HG03175 (cell line): ENCODE data around the gene PROK1.

ENCODE experiments used
- ATAC-seq: cut with Tn5 transposase; IDR thresholded peaks from one replicate; pipeline ENCODE4 v1.9.1; 2021; ENCODE audit warnings: mild to moderate bottlenecking, moderate library complexity; ENCODE audit not compliant: unreplicated experiment

Gene PROK1

DNA sequence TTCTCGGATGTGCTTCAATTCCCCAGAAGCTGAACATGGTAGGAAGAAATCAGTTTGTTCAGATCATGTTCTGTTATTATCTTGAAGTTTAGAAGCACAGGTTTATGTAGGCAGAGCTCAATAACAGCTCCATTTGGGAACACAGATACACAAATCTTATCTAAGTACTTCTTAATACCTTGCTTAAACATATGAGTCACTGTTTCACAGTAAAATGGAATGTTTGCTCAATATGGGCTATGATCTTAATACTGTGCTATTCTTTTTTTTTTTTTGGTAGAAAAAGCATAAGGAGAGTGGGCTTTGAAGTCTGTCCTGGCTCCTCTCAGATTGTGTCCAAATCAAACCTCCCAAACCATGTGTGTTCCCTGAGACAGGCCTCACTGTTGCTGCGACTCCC lies 13.4 kb downstream of the PROK1 start:
- no peak for ATAC-seq

DNA sequence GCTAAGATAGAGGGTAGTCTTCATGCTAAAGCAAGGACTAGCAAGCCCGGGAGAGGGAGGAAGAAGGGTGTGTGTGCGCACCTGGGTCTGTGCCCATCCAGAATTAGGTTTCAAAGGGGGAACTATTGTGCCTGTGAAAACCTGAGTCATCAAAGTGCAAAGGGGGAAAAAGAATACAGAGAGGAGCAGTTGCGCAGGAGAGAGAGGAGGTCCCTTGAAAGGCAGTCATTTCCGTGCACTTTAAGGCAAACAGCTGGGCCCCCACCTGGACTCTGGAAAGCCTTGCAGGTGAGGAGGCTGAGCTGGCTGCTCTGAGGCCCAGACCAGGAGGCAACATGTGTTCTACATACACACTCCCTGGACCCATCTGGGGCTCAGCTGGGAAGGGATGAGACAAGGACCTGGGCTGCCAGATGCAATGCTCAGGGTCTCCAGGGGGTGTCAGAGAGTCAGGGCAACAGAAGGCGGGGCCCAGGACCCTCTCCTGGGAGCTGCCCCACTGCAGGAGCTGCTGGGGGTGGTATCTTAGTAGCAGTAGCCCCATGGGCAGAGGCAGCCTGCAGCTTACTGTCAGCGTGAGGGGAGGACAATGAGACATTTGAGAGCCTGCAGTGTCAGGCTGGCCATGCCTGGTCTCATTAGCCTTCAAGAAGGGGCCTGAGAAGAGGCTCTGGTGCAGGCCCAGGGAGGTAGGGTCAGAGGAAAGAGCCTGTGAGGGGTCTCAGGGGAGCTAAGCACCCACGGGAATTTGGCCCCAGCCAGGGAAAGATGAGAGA lies 14.3 kb downstream of the PROK1 start:
- ATAC-seq, result no peak

- ATAC-seq, result no peak
Observed at GRCh38 chr1:110465814-110466380, 14.9 kb downstream of the PROK1 start.

GRCh38 chr1:110466646-110467280 lies 15.8 kb downstream of the PROK1 start:
- ATAC-seq, result no peak

DNA sequence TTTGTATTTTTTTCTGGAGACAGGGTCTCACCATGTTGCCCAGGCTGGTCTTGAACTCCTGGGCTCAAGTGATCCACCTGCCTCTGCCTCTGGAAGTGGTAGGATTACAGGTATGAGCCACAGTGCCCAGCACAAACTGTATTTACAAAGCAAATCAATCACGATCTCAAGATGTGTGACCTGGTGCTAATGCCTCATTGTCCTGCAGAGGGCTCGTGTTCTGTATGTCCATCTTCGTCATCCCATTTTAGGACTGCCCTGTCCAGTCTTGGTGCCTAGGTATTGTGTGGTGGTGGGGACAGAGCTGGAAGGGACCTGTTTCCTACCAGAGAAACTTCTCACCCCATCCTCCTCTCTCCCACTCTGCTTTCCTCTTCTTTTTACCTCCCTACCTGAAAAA lies 20.2 kb downstream of the PROK1 start:
- no peak for ATAC-seq

GRCh38 chr1:110472546-110472945 lies 21.6 kb downstream of the PROK1 start:
- no peak for ATAC-seq

DNA sequence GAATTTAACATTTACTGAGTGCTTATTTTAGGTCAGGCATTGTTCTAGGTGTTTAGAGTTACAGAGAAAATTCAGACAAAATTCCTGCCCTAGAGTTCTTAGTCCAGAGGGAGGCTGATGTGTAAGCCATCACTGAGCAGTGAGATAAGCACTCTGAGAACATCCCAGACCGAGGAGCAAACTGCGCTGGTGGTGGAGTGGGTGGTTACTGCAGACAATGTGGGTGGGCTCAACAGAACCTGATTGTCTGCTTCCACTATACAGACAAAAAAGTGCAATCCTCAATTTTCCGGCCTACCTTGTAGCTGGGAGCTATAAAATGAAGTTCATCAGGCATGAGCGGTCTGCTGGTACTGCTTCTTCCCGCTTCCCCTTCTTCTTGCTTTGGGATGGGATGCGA lies 23.5 kb downstream of the PROK1 start:
- no peak for ATAC-seq

GRCh38 chr1:110475362-110476027 lies 24.5 kb downstream of the PROK1 start:
- ATAC-seq, result no peak

DNA sequence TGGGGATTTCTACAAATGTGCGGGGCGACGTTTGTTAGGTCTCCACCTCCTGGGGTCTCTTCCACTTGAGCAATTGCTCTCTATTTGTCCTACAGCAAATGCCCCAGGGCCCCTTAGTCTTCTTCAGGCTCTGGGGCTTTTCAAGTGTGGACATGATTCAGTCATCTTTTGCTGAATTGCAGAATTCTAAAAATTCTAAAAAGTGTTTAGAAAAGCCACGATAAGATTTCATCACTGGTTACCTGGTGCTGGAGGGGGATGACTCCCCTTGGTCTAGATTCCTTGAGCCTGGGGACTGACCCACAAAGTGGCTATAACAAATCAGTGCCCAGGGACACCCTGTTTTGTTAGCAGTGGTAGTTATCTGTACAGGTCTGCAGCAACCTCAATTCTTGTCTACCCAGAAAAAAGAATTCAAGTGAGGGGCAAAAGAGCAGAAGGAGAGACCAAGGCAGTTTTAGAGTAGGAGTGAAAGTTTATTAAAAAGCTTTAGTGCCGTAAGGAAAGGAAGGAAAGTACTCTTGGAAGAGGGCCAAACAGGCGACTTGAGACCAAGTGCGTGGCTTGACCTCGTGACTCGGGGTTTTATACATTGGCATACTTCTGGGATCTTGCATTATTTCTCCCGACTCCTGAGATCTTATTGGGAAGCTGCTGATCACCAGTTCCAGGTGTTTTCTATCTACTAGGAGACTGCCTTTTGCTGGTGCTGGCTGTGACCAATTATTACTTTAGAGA lies 25.2 kb downstream of the PROK1 start:
- ATAC-seq, result no peak

DNA sequence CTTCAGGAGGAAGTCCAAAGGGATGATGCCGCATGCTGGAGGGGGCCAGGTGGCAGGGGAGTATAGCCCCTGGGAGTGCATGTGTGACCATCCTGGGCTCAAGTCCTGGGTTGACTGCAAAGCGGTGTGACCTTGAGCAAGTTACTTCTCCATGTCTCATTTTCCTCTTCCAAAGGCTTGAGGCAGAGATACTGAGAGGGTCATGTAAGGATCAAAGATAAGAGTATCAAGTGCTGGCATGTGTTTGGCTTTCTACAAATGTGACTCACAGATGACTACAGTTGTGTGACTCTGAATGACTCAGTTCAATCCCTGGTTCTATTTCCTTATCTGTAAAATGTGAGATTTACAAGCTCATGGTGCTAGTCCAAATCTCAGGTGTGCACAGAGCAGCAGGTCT lies 26.1 kb downstream of the PROK1 start:
- no peak for ATAC-seq

GRCh38 chr1:110477445-110477957 lies 26.6 kb downstream of the PROK1 start:
- no peak for ATAC-seq

DNA sequence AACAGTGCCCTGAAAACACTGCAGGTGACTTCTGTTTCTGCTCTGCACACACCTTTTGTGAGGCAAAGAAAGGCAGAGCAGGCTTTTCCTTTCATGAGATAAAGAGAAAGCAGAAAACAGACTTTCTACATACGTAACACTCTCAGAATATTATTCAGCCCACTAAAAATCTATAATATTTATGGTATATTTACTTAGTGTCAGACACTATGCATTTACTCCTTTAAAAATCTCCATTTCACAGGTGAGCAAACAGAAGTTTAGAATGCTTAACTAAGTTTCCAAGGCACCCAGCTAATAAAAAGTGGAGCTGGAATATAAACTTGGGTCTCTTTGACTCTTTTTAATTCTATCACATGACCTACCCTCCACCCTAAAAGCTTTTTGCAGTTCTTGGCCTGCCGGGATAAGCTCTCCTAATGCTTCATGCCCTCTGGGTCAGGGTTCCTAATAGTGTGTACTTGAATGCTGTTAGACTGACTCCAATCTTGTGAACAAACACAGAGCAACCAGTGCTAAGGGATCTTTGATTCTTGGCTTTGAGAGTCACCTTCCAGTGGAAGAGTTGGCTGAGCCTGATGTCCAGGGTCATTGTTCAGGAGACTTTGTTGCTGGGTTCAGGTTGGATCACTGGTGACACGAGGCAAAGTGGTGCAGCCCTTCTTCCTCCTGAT lies 27.2 kb downstream of the PROK1 start:
- ATAC-seq, result no peak

DNA sequence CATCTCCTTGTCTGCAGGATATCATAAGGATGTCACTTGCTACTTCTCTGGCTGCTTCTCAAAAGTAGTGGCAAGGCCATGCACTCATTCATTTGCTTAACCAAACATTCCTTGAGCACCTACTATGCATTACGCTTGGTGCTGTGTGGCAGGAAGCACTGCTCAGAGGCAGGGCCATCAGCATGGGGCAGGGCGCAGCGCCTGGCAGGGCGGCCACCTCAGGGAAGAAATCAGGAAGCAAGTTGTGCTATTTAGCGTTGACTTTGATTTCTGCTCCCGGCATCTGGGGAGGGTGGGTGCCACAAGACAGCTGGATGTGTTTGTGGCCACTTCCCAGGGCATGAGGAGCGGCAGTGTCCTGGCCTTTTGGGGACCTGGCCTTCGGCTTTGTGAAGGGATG lies 27.9 kb downstream of the PROK1 start:
- no peak for ATAC-seq

DNA sequence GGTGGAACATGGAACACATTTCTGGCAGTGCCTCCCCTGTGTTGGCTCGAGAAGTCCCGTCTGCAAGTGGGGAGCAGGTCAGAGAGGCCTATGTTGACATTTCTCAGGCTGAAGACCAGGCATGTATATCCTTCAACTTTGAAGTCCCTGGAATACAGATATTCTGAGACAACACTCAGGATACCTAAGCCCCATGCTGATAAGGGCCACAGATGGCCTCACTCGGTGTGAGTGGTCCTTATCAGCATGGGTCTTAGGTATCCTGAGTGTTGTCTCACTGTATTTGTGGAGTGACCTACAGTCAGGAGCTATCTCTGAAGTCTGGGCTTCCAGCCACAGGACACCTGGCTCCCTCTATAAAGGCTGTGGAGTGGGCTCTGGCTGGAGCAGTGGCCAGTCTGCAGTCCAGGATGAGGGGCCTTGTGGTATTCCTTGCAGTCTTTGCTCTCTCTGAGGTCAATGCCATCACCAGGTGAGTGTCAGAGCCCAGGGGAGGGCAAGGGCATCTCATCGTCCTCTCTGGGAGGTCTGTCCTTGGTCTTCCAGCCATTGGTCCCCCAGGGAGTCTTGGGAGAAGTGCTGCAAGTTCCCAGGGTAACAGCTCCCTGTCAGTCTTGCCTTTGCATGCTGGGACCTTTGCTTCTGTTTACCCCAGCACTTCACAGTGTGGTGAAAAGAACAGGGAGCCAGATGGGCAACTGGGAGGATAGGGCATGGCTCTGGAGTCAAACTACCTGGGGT lies 29.6 kb downstream of the PROK1 start:
- ATAC-seq, result no peak

- ATAC-seq, result no peak
Observed at GRCh38 chr1:110481968-110482623, 31.1 kb downstream of the PROK1 start.

GRCh38 chr1:110482662-110483307 lies 31.8 kb downstream of the PROK1 start:
- no peak for ATAC-seq

- no peak for ATAC-seq
Observed at GRCh38 chr1:110483308-110483685, 32.3 kb downstream of the PROK1 start.

- no peak for ATAC-seq
Observed at GRCh38 chr1:110484801-110485200, 33.9 kb downstream of the PROK1 start.

DNA sequence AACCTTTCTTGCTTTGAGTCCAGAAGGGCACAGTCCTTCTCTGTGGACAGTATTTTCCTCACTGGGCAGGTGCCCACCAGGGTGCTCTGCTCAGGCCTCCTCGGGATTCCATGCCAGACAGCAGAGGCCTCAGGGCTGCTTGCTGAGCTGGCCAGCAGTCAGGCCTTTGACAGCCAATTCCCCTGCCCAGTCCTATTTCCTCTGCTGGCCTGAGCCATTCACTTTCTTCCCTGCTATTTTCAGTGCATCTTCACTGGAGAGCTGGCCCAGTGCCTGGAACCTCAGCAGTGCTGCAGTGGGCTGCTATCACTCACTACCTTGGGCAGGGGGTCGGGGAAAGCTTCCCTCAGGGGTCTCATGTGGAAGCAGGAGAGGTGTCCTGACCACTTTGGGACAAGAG lies 34.8 kb downstream of the PROK1 start:
- ATAC-seq, result no peak
